Immature natural killer cell (primary cell): ENCODE data around the gene COL1A1. TPM values are rescaled to one million over a fixed set of nuclear protein-coding genes. Genes with fewer than 3 reads are reported as not detected.

Experiments
- DNase-seq, 3 donors: peaks; one replicate each; pipeline ENCODE4 v3.0.0; 2022; ENCODE audit warnings: mixed read lengths in 1 of 3
- H3K27ac Mint-ChIP-seq, 6 donors: one replicate each; pipeline ENCODE4 v1.8.0; 2020; ENCODE audit warnings: mixed read lengths in 6 of 6, mild to moderate bottlenecking in 5 of 6, inconsistent platforms in 4 of 6, moderate library complexity in 3 of 6
- H3K27me3 Mint-ChIP-seq, 3 donors: one replicate each; pipeline ENCODE4 v1.8.0; 2020 to 2021; ENCODE audit warnings: low read depth in 3 of 3, mild to moderate bottlenecking in 3 of 3, mixed read lengths in 3 of 3, moderate library complexity in 3 of 3, inconsistent platforms in 1 of 3
- H3K36me3 Mint-ChIP-seq, 3 donors: one replicate each; pipeline ENCODE4 v1.8.0; 2020; ENCODE audit warnings: mixed read lengths in 3 of 3, inconsistent platforms in 2 of 3, mild to moderate bottlenecking in 2 of 3
- H3K4me1 Mint-ChIP-seq, 2 donors: one replicate each; pipeline ENCODE4 v1.8.0; 2020; ENCODE audit warnings: inconsistent platforms in 2 of 2, mild to moderate bottlenecking in 2 of 2, mixed read lengths in 2 of 2, moderate library complexity in 1 of 2
- H3K4me3 Mint-ChIP-seq, 5 donors: one replicate each; pipeline ENCODE4 v1.8.0; 2020; ENCODE audit warnings: mild to moderate bottlenecking in 5 of 5, mixed read lengths in 5 of 5, inconsistent platforms in 3 of 5, moderate library complexity in 3 of 5
- H3K9me3 Mint-ChIP-seq, 6 donors: one replicate each; pipeline ENCODE4 v1.8.0; 2020; ENCODE audit warnings: mild to moderate bottlenecking in 6 of 6, mixed read lengths in 6 of 6, inconsistent platforms in 4 of 6, moderate library complexity in 3 of 6
- polyA plus RNA-seq, 3 donors: library from polyadenylated mRNA; unstranded; fragments of 300-500 nt; fragmentation: Illumina TruSeq; gene quantifications; one replicate each; pipeline ENCODE4 v1.2.3, GENCODE V29; 2021

COL1A1 gene
- polyA plus RNA-seq, 3 donors from 2014 or later: not detected

DNA sequence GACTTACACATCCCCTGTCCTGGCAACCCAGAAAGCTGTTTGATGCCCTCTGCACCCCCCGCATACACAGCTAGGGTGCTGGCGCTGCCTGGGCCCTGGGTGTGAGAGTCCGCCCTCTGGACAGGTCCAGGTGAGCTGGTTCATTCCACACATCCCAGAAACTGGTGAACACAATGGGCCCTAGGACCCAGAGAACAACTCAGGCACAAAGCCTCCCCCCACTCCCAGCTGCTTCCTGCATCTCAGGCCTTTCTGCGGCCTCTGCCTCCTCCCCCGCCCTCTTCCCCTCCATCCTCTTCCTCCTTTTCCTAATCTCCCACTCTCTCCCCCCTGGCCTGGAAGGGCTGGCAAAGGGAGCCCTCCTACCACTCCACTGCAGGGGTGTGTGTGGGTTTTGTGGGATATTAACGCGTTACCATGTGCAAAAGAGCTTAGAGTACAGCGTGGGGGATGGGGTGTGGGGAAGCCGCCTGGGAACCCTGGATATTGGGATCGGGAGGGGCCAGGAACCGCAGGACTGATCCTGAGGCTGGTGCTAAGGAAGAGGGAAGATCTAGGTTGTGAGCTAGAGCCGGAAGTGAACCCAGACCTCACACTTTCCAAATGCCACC lies 49.4 kb downstream of the COL1A1 start:
- H3K9me3 Mint-ChIP-seq: no peaks in the 10 kb centered on the region
- peak overlapping the region; percentile 85 to 96 (median 92) for H3K27ac Mint-ChIP-seq
- no peaks in the 10 kb centered on the region for H3K36me3 Mint-ChIP-seq
- H3K27me3 Mint-ChIP-seq: peaks cover 8 to 16% (median 12%) of the 10 kb centered on the region in 3 donors
- H3K4me1 Mint-ChIP-seq: peaks cover 31% of the 10 kb centered on the region in 2 donors
- peak overlapping the region; percentile 88 to 94 (median 92) for H3K4me3 Mint-ChIP-seq
- peak; percentile 65 to 66 (median 66) for DNase-seq

DNA sequence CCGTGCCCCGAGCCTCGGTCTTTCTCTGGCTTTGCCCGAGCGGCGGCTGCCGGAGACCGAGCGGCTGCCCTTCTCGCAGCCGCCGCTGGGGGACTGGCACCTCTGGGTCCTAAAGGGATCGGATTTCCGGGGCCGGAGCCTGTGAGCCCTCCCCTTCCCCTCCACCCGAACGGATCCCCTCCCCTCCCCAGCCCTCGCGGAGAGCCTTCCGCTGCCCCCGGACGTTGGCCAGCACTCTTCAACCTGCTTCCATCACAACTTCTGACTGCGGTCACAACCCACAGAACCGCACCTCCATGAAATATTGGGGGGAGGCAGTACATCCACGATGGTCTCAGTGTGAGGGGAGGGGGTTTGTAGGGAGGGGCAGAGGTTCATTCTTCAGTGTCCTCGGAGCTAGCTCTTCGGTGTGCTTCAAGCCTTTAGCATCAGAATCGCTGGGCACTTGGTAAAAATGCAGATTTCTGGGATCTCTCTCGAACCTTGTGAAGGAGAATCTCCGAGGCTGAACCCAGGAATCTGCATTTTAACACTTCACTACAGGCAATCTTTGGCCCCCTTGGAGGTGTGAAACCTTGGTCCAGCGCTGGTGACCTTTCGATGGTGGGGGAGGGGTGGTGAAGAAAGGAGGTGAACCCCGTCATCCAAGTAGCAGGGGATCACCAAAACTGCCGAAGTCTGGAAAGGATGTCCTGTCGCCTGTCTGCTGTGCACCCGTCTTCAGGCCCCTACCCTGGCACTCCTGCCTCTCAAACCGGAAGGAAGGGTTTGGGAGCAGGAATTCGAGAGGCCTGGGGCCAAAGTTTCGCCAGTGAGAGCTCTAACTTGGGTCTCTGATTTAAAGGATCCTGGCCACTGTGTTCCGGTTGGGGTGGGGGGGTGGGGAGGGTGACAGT lies 50.1 kb downstream of the COL1A1 start:
- peak; percentile 88 to 89 (median 89) for DNase-seq
- no peaks in the 10 kb centered on the region for H3K36me3 Mint-ChIP-seq
- H3K4me3 Mint-ChIP-seq: peak overlapping the region; percentile 88 to 94 (median 92)
- no peaks in the 10 kb centered on the region for H3K9me3 Mint-ChIP-seq
- H3K27me3 Mint-ChIP-seq: peaks cover 8 to 16% (median 12%) of the 10 kb centered on the region in 3 donors
- H3K4me1 Mint-ChIP-seq: peaks cover 38 to 39% of the 10 kb centered on the region in 2 donors
- H3K27ac Mint-ChIP-seq: peak overlapping the region; percentile 85 to 96 (median 93)

DNA sequence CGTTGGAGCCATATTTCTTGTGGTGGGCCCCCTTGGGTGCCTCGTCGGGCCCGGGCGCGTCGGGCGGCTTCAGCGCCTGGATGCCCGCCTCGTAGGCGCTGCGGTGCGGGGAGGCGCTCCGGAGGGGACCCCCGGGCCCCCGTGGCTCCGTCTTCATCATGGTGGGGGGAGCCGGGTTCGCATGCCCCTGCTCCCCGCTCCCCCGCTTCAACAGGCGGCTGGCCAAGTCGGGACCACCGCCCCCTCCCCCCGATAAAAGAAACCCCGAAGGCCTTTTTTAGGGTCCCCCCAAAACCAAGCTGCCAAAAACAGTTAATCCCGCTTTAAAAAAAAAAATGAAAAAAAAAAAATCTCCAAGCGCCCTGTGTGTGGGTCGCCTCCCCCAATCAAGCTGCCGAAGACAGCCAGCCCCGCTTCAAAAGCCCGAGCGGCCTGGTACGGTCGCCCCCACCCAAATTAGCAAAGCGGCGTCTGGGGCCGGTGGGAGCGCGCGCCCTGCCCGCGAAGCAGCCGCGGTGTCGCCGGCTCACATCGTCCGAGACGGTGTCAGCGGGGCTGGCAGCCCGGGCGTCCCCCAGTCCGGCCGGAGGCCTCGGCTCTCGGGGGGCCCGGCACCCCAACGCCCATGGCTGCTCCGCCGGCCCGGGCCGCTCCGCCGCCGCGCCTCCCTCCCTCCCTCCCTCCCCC lies 50.9 kb downstream of the COL1A1 start, which contains the start of gene PPP1R9B:
TSS of gene PPP1R9B (minus strand) at position 324 of the 687 bp plus-strand sequence. CDS start at position 160, 164 bp downstream.
- DNase-seq: no peak
- Mint-ChIP-seq H3K9me3 (no peaks in the 10 kb centered on the region), H3K4me1 (peaks cover 45 to 46% of the 10 kb centered on the region in 2 donors), H3K27me3 (peaks cover 8 to 16% (median 12%) of the 10 kb centered on the region in 3 donors), H3K36me3 (no peaks in the 10 kb centered on the region), H3K4me3 (peak within 1 kb of the TSS; percentile 89 to 97 (median 93)), H3K27ac (peak within 1 kb of the TSS; percentile 85 to 96 (median 93))

DNA sequence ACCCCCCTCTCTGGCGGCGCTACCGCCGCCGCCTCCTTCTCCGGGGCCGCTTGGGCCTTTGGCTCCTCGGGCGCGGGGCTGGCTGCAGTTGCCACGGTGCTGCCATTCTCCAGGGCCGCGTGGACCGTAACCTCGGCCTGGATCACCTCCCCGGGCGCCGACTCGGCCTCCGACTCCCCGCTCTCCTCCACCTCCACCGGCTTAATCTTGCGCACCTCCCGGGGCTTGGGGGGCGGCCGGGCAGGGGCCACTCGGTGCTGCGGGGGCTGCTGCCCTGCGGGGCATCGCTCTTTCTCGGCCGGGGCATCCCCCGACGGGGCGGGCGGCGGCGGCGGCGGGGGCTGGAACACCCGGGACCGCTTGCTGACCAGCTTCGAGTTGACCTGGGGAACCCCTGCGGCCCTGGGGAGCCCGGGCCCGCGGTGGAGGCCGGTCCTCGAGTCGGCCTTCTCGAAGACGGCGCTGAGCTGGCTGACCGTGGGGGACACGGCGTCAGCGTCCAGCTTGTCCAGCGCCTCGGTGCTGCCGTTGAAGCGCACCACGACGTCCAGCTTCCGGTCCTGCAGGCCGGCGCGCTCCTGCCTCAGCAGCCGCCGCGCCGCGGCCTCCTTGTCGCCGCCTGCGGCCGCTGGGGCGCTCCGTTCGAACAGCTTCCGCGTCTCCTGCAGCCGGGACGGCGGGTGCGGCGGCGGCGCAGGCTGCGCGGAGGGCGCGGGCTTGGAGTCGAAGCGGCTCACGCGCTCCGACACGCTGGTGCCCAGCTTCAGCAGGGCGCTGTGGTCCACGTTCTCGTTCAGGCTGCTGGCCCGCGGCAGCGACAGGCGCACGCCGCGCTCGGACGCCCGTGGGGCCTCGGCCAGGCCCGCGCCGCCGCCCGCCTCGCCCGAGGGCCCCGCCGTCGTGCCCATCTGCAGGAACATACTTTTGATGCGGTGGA lies 51.7 kb downstream of the COL1A1 start:
- H3K27ac Mint-ChIP-seq: peak overlapping the region in 5 of 6 donors; percentile 48 to 91 (median 89)
- H3K9me3 Mint-ChIP-seq: no peaks in the 10 kb centered on the region
- H3K27me3 Mint-ChIP-seq: peaks cover 8 to 16% (median 12%) of the 10 kb centered on the region in 3 donors
- peaks cover 52 to 55% of the 10 kb centered on the region in 2 donors for H3K4me1 Mint-ChIP-seq
- peak overlapping the region; percentile 89 to 97 (median 91) for H3K4me3 Mint-ChIP-seq
- no peaks in the 10 kb centered on the region for H3K36me3 Mint-ChIP-seq
- peak; percentile 63 to 69 (median 66) for DNase-seq

DNA sequence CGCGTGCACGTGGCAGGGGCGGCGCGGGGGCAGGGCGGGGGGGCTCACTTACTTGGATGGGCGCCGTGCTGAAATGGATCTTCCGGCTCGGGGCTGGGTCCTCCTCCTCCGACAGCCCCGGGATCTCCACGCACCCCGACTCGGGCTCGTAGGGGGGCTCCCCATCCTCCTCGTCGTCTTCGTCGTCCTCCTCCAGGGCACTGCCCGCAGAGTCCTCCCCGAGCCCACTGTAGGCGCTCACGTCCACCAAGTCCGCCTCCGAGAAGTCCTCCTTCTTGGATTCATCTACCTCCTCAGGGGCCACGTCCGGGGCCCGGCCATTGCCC lies 52.4 kb downstream of the COL1A1 start:
- Mint-ChIP-seq H3K4me3 (peak overlapping the region; percentile 89 to 97 (median 91)), H3K27me3 (peaks cover 8 to 16% (median 12%) of the 10 kb centered on the region in 3 donors), H3K9me3 (no peaks in the 10 kb centered on the region), H3K4me1 (peaks cover 59 to 61% of the 10 kb centered on the region in 2 donors), H3K36me3 (peaks cover 0 to 6% (median 1%) of the 10 kb centered on the region in 3 donors), H3K27ac (peak overlapping the region; percentile 48 to 91 (median 90))
- peak in 1 of 3 donors; percentile 22 for DNase-seq

DNA sequence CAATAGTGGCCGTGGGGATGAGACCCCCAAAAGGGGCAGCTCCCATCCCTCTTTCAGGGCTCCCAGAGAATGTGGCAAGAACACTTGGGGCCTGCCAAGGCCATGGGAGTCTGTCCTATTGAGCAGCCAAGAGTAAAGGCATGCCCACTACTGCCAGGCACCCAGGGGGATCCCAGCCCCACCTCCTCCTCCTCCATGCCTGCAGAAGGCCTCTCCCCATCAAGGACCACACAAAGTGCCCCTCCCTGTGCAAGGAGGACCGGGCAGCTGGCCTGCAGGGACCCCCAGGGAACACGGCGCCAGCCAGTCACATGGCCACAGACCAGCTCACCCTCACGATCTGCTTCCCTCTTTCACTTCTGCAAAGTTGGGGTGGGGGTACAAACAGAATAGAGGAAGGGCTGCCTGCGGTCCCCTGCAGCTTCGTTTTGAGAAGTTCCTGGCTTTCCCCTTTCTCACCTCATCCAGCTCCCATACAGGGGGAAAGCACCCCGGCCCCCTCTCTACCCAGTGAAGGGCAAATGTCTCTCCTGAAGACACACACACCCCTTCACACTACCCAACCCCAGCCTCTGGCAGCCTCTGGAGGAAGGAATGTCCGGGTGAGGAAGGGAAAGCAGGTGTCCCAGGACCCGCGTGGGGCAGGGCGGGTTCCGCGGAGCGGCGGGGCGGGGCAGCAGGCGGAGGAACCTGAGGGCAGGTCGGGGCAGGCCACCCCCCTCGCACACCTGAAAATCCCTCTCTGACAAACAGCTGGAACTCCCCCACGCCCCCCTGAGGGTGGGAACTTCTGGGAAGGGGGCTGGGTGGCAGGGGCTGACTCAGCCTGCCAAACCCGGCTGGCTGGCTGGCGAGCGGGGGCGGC lies 53.0 kb downstream of the COL1A1 start:
- Mint-ChIP-seq H3K4me1 (peaks cover 64 to 67% of the 10 kb centered on the region in 2 donors), H3K27ac (peak overlapping the region; percentile 89 to 97 (median 91)), H3K36me3 (peaks cover 0 to 7% (median 3%) of the 10 kb centered on the region in 3 donors), H3K4me3 (peak overlapping the region; percentile 89 to 97 (median 96)), H3K9me3 (no peaks in the 10 kb centered on the region), H3K27me3 (peaks cover 8 to 16% (median 12%) of the 10 kb centered on the region in 3 donors)
- DNase-seq: peak in 1 of 3 donors; percentile 33

DNA sequence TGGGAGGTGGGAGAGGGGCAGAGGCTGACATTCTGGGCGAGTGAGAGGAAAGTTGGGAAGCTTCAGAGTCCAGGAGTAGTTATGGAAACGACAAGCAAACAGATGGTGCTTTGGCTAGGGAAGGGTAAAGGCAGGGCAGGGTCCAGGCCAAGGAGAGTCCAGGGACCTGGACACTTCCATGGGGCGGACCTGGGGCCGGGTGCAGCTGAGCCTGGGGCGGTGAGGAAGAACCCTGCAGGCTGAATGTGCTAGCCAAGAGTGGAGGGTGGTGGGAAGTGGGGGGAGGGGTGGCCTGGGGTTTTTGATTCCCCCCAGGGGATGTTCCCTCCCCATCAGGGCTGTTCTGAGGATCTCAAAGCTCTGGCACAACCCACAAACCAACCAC lies 53.6 kb downstream of the COL1A1 start:
- Mint-ChIP-seq H3K27ac (peak overlapping the region; percentile 89 to 97 (median 92)), H3K4me3 (peak overlapping the region; percentile 89 to 97 (median 96)), H3K4me1 (peaks cover 69 to 73% of the 10 kb centered on the region in 2 donors), H3K9me3 (no peaks in the 10 kb centered on the region), H3K36me3 (peaks cover 0 to 10% (median 6%) of the 10 kb centered on the region in 3 donors), H3K27me3 (peaks cover 8 to 16% (median 15%) of the 10 kb centered on the region in 3 donors)
- no peak for DNase-seq

DNA sequence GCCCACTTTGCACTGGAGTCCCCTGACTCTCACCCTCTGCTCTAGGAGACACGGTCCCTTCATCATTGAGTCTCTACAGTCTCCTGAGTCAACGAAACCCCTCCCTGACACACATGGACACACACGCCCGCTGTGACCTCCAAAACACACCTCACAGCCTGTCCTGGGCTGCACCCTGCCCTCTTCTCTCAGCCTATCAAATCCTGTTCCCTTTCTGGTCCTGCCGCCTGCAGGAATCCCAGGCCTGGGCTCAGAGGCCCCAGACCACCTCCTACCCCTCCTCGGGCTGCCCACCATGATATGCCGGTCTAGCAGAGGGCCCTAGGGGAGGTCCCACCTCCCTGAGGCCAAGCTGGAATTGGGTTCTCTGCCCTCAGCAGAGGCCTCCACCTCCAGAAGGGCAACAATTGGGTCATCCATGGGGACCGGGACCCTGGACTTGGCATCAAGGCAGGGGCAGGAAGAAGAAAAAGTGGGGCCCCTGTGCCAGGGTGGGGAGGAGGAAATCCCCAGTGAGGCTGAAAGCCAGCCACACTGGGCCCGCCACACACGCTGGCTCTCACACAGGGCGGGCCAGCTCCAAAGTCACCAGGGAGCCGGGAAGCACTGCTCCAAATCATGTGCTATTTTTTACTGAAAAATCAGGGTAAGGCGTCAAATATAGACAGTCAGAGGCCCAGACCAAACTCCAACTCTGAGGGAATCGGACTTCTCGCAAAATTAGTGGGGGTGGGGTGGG lies 54.3 kb downstream of the COL1A1 start:
- Mint-ChIP-seq H3K4me1 (peaks cover 71 to 74% of the 10 kb centered on the region in 2 donors), H3K36me3 (peaks cover 0 to 14% (median 11%) of the 10 kb centered on the region in 3 donors), H3K9me3 (no peaks in the 10 kb centered on the region), H3K27ac (peak overlapping the region; percentile 84 to 97 (median 92)), H3K27me3 (peaks cover 8 to 12% (median 12%) of the 10 kb centered on the region in 3 donors), H3K4me3 (peak overlapping the region; percentile 89 to 97 (median 96))
- DNase-seq: no peak

DNA sequence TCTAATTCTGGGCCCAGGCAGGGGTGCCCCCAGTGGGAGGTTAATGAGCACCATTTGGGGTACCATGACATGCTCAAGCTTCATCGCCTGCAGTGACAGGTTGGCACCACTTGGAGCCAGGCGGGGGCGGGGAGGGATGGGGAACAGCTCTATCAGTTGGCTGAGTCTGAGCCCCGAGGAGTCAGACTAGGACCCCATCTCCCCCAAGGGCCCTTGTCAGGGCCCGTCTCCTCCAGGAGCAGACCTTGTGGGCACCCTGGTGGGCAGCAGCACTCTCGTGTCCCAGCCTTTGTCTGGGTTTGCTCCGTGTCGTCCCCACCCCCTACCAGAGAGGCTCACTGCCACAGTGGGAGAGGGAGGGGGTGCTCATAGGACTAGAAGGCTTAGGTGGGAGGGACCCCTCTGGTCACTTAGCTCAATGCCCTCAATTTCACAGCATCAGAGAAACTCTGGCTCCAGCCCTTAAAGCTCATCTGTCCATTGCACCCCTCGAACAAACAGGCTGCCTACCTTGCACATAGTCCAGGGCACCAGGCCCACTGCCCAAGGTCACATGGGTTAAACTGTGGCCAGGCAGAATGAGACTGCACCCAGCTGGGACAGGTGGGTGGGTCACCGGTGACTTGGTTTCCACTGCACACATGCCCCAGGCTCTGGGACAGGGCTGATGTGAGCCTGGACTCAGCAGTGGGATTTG lies 55.1 kb downstream of the COL1A1 start:
- DNase-seq: no peak

DNA sequence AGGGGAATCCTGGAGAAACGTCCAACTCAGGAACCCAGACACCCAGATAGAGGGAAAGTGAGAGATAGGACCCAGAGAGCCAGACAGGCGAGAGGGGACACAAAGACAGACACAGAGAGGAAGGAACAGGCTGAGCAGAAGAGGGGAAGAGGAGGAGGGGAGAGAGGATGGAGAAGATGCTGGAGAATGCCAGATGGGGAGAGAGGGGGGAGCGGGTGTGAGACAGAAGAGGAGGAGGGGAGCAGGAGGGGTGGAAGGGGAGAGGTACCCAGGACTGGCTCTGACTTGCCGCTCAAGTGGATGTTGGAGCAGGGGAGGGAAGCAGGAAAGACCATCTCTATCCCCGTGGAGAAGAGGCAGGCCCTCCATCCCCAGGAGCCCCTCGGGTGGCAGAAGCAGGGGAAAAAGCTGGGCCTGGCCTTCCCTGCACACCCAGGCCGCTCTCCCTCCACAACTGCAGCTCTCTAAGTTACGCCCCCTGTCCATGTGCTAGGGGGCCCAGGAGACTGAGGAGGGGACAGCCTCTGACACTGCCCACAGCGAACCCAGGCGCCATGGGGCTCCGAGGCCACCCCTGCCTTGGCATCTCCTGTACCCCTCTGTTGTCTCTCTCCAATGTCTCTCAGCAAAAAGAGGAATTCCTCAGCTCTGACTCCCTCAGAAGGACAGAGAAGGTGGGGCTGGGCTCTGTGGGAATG lies 55.8 kb downstream of the COL1A1 start:
- Mint-ChIP-seq H3K4me1 (peaks cover 78 to 79% of the 10 kb centered on the region in 2 donors), H3K36me3 (peaks cover 0 to 23% (median 14%) of the 10 kb centered on the region in 3 donors), H3K27ac (peak overlapping the region; percentile 35 to 91 (median 76)), H3K9me3 (no peaks in the 10 kb centered on the region), H3K4me3 (peak overlapping the region; percentile 29 to 93 (median 68)), H3K27me3 (peaks cover 1 to 4% (median 2%) of the 10 kb centered on the region in 3 donors)
- DNase-seq: no peak

More for the DNA sequence above, 55.1 kb downstream of the COL1A1 start:
- H3K36me3 Mint-ChIP-seq: peaks cover 0 to 16% (median 14%) of the 10 kb centered on the region in 3 donors
- peak overlapping the region; percentile 84 to 97 (median 92) for H3K27ac Mint-ChIP-seq
- peak overlapping the region; percentile 89 to 97 (median 96) for H3K4me3 Mint-ChIP-seq
- H3K9me3 Mint-ChIP-seq: no peaks in the 10 kb centered on the region
- H3K4me1 Mint-ChIP-seq: peaks cover 73 to 74% of the 10 kb centered on the region in 2 donors
- peaks cover 5 to 8% (median 7%) of the 10 kb centered on the region in 3 donors for H3K27me3 Mint-ChIP-seq
